HG03066 (cell line): Measurements from ENCODE around the gene CPOX.
"Not testable (repeated sequence)": the region's sequence is repeated elsewhere in the genome, so short reads cannot be mapped to it uniquely, and the experiment has no call there.

Experiments used
- ATAC-seq: cut with Tn5 transposase; IDR thresholded peaks from one replicate; pipeline ENCODE4 v1.9.1; 2021; ENCODE audit warnings: low read depth; ENCODE audit not compliant: unreplicated experiment

Gene CPOX

GRCh38 chr3:98593046-98593936, at the start of gene CPOX:
Gene CPOX, minus strand, starts transcription at chr3:98593611. Its CDS starts 107 bp downstream, at chr3:98593504.
- peak; percentile 93 for ATAC-seq

- not testable (repeated sequence) for ATAC-seq
These were observed 49.4 kb upstream of the CPOX start for GRCh38 chr3:98642769-98643168.

GRCh38 chr3:98641756-98642155, 48.3 kb upstream of the CPOX start:
- ATAC-seq, result not testable (repeated sequence)

- not testable (repeated sequence) for ATAC-seq
These were observed 45.1 kb upstream of the CPOX start for GRCh38 chr3:98638515-98638914.

GRCh38 chr3:98630416-98630815, 37.0 kb upstream of the CPOX start:
- no peak for ATAC-seq

GRCh38 chr3:98628317-98628716, 34.9 kb upstream of the CPOX start:
- ATAC-seq, result no peak

- ATAC-seq, result no peak
These were observed 32.7 kb upstream of the CPOX start for GRCh38 chr3:98626151-98626550.

GRCh38 chr3:98623572-98624280, 30.3 kb upstream of the CPOX start:
- ATAC-seq, result no peak

- ATAC-seq, result no peak
These were observed 24.4 kb upstream of the CPOX start for GRCh38 chr3:98617841-98618240.

- ATAC-seq, result no peak
These were observed 20.2 kb upstream of the CPOX start for GRCh38 chr3:98613616-98614015.

GRCh38 chr3:98612996-98613517, 19.6 kb upstream of the CPOX start:
- peak; percentile 49 for ATAC-seq

GRCh38 chr3:98612587-98612986, 19.2 kb upstream of the CPOX start:
- peak; percentile 42 for ATAC-seq

- no peak for ATAC-seq
These were observed 14.6 kb upstream of the CPOX start for GRCh38 chr3:98608029-98608428.

- ATAC-seq, result no peak
These were observed 10.2 kb upstream of the CPOX start for GRCh38 chr3:98603580-98603979.

- peak; percentile 65 for ATAC-seq
These were observed 8.8 kb upstream of the CPOX start for GRCh38 chr3:98602078-98602678.

- no peak for ATAC-seq
These were observed 7.8 kb upstream of the CPOX start for GRCh38 chr3:98601180-98601579.

GRCh38 chr3:98600412-98601095, 7.1 kb upstream of the CPOX start:
- ATAC-seq, result peak; percentile 57

- no peak for ATAC-seq
These were observed 6.4 kb upstream of the CPOX start for GRCh38 chr3:98599647-98600411.

- no peak for ATAC-seq
These were observed 5.1 kb upstream of the CPOX start for GRCh38 chr3:98598492-98598891.
